NK-92 (cell line): Measurements from ENCODE around the gene PTPRH.
"Not testable (repeated sequence)": the region's sequence is repeated elsewhere in the genome, so short reads cannot be mapped to it uniquely, and the experiment has no call there.

Source experiments
- DNase-seq: peaks from one replicate; lab custom pipeline; 2025; ENCODE audit not compliant: unreplicated experiment; lab: John Stamatoyannopoulos, UW

PTPRH gene

GRCh38 chr19:55189403-55189835, 19.9 kb downstream of the PTPRH start:
- DNase-seq = no peak

DNA sequence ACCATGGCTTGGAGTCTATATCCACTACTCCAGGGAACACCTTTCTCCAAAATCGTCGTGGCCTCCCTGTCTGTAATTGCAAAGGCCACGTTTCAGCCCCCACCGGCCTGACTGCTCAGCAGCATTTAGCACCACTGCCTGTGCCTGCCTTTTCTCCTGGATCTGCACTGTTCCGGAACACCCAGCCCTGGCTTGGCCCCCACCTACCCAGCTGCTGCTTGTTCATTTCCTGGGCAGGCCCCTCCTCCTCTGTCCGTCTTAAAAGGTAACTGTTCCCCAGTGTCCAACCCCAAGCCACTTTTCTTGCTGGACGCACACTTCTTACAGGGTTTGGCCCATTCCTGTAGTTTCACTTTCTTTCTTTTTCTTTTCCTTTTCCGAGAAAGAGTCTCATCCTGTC, 20.7 kb downstream of the PTPRH start:
- DNase-seq = no peak

DNA sequence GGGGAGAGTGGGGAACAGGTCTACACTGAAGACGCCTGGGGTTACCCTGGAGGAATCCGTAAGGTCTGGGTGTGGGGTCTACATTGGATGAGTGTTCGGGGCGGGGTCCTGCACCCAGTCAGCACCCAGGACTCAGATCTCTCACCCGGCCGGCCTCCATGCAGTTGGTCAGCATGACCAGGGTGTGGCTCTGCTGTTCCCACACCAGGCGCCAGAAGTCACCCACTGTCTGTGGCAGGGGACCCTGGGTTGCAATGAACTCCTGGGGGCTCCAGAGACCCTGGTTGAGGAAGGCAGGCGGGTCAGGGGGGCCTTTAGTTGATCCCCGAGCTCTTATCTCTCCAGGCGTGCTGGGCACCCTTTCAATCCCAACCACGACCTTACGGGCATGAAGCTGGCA, 23.2 kb downstream of the PTPRH start:
- no peak for DNase-seq

DNA sequence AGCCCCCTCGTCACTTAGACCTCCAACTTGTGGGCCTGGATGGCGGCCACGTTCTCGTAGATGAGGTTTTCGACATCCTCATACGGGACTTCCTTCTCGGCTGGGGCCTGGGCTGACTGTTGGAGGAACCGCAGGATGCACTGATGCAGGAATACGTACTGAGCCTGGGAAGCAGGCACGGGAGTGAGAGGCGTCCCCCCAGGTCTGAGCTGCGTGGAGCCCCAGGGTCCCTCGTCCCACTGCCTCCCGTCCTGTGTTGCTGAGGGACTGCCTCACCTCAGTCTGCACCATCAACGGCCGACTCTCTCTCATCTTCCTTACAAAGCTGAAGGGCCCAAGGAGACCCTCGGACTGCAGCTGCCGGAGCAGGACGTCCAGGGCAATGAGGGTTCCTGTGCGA, 27.6 kb downstream of the PTPRH start:
- DNase-seq = no peak

GRCh38 chr19:55179606-55180484, 29.5 kb downstream of the PTPRH start, which contains the start of gene SYT5:
SYT5 (minus strand) TSS chr19:55180289; CDS start chr19:55179041, 1,248 bp downstream.
- no peak for DNase-seq

- DNase-seq = peak; percentile 52
Measured at GRCh38 chr19:55178781-55179599, 30.3 kb downstream of the PTPRH start.

- DNase-seq = no peak
Measured at GRCh38 chr19:55176076-55176475, 33.2 kb downstream of the PTPRH start.

- no peak for DNase-seq
Measured at GRCh38 chr19:55175117-55175867, 34.0 kb downstream of the PTPRH start.

DNA sequence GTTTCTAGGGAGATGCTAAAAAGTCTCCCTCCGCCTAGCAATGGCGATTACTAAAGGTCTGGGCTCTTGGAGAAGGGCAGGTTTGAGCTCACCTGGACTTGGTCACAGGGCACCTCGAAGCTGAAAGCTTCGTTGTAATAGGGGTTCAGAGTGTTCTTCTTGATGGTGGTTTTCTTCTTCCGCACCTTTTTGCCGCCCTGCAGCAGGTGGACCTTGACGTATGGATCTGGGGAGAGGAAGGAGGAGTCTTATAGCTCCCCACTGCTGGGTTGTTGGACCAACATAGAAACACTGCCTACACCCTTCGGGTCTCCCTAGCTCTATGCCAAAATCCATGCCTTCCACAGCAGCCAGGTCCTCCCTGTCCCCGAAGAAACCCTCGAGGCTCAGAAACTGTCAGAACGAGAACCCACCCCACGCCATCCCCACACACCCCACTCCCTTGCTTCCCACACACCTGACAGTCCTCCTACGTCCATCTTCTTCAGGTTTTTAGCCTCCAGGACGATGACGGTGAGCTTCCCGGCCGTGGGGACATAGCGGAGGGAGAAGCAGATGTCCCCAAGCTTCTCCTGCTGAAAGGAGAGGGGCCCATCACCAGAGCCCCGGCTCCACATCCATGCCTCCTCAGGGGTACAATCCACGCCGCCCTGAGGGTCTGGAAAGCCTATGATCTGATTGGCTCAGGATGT, 34.7 kb downstream of the PTPRH start:
- no peak for DNase-seq

DNA sequence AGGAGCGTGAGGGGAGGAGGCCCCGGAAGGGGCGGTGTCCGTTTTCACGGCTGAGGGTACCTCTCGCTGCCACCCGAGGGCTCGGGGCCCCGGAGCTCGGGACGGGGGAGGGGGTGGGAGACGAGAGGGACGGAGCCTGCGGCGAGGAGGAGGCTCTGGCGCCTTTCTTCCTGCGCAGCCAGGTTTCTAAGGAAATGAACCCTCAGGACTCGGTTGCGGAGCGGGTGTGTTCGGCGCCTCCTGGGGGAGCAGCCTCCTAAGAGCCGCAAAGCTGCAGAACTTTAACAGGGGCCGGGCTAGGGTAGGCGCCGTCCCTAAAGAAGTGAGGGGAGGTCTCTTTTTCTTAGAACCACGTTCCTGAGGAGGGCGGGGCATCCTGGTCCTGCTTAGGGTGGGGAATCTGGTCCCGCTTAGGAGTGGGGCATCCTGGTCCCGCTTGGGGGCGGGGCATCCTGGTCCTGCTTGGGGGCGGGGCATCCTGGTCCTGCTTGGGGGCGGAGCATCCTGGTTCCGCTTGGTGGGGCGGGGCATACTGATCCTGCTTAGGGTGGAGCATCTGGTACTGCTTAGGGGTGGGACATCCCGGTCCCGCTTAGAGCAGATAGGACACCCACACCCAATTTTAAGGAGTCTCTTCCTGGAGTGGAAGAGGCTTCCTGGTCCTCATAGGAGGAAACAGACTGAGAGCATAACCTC, 35.4 kb downstream of the PTPRH start:
- DNase-seq = no peak

DNA sequence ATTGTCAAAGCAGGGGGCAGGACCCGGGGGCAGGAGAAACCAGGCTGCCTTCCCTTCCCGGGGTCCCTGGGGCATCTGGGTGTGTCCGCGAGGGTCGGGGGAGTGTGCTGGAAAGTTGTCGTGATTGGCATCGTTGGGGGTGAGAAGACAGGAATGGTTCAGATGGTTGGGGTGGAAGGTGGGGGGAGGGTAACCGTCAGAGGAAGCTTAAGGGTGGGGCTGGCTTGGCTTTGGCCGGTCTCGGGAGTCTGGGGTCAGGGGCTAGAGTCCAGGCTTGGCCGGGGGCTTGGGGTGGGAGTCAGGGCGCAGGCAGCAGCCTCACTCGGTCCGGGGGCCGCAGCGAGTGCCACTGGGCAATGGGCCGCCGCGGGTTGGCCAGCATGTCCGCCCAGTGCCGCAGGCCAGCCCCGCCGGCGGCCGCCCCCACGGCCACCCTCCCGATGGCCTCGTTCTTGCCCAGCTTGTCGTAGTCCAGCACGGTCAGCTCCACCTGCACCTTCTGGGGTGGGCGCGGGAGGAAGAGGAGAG, 36.1 kb downstream of the PTPRH start:
- DNase-seq = no peak

- no peak for DNase-seq
Measured at GRCh38 chr19:55172741-55173140, 36.6 kb downstream of the PTPRH start.

- not testable (repeated sequence) for DNase-seq
Measured at GRCh38 chr19:55172318-55172717, 37.0 kb downstream of the PTPRH start.

- DNase-seq = no peak
Measured at GRCh38 chr19:55171440-55171839, 37.9 kb downstream of the PTPRH start.

- no peak for DNase-seq
Measured at GRCh38 chr19:55169136-55169535, 40.2 kb downstream of the PTPRH start.

DNA sequence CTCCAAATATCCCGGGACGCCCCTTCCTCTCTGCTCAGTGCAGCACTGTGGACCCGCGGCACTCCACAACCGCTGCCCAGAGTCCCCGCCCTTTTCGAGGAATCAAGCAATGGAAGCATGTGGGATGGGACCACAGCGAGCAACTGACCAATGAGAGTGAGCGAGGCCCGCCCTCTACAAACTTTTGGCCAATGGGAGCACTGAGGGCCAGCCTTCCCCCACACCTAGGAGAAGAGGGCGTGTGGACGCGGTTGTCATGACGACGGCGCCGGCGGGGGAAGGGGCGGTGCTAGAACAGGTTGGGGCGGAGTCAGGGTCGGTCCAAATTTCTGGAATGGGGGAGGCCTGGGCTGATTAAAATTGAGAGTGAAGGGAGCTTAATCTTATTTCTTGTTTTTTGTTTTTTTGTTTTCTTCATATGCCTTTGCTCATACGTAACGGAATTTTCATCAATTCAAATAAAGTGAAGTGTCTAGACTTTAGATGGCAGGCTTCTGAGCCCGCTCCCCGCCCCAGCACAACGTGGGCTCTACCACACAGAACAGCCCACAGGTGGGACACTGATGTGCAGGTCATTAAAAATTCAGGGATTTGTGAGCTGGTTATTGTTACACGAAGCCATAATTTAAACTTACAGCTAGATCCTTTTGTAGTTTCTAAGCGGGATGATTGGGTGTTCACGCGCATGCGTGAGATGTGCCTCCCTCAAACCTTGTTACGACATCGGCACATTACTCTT, 42.6 kb downstream of the PTPRH start, which contains the start of gene DNAAF3:
DNAAF3 (minus strand) TSS at position 84 of the 739 bp plus-strand sequence. CDS start 200 bp downstream, outside the sequence.
- DNase-seq = no peak

- DNase-seq = no peak
Measured at GRCh38 chr19:55165952-55166529, 43.3 kb downstream of the PTPRH start.

GRCh38 chr19:55161571-55162322, 47.6 kb downstream of the PTPRH start:
- no peak for DNase-seq
